ENCODE data around the gene SH3BP4.

SH3BP4 gene

DNA sequence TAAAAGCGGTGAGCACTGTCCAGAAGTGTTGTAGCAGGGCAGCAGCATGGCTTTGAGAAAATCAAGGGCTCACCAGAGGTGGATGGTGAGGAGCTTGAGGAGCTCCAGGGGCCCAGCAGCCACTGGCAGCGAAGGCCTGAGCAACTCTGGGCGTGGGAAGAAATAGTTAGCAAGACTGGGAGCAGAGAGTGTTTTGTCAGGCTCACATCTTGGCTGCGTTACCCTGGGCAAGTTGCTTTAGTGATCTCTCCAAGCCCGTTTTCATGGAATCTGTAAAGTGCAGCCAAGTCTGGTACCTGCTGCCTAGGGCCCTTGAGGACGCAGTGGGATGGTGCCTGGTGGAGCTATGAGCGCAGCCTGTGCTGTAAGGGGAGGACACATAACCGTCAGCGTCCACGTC, 78.3 kb downstream of the SH3BP4 start:
- Histone ChIP-seq H3K9me3 (ENCODE audit: insufficient read depth, low read length) (no peaks in the 10 kb centered on the region), H4K20me1 (ENCODE audit: low read depth, low read length) (no peaks in the 10 kb centered on the region), H3K4me3 (ENCODE audit: insufficient read depth, low read length, poor library complexity, severe bottlenecking) (no peak overlapping the region), H3K4me2 (ENCODE audit: low read depth, low read length, poor library complexity, severe bottlenecking) (no peak overlapping the region), H2AFZ (ENCODE audit: low read depth, low read length, severe bottlenecking) (no peak overlapping the region), H3K36me3 (ENCODE audit: low read length) (no peaks in the 10 kb centered on the region), H3K79me2 (ENCODE audit: insufficient read depth, low read length) (no peaks in the 10 kb centered on the region), H3F3A (ENCODE audit: insufficient read depth) (no peaks in the 10 kb centered on the region), H3K27ac (ENCODE audit: low read depth, low read length) (no peak overlapping the region), H3K9me2 (replicated peaks; ENCODE audit: insufficient read depth, low read length) (no peaks in the 10 kb centered on the region), H3K27me3 (ENCODE audit: low read length) (no peaks in the 10 kb centered on the region), H3K9ac (ENCODE audit: low read length) (no peak overlapping the region)
- TF ChIP-seq CTCF (IDR thresholded peaks at IDR 0.05; ENCODE audit: insufficient read depth, low read length, poor library complexity, severe bottlenecking): no peak
- no peak for TF ChIP-seq EZH2phosphoT487 (conservative IDR thresholded peaks at IDR 0.05; ENCODE audit: low read length)

DNA sequence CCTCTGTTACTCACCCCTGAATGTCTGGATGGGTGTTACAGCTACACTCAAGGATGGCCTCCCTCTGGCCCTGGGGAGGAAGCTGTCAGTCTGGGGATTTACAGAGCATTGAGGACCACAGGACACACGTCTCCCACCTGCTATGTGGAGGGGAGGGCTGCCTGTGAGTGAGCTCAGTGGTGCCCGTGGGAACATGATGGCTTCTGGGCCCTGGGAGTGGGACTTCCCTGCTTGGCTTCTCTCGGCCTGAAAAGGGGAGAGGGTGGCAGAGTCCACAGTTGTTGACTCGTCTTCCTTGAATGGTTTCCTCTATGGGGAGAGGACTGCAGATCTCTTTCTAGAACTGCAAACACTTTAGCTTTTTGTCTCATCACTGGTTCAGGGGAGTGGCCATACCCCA, 79.1 kb downstream of the SH3BP4 start:
- Histone ChIP-seq H3K27ac (ENCODE audit: low read depth, low read length) (no peak overlapping the region), H2AFZ (ENCODE audit: low read depth, low read length, severe bottlenecking) (no peak overlapping the region)

GRCh38 chr2:235031686-235032373, 80.0 kb downstream of the SH3BP4 start:
- Histone ChIP-seq H3K27me3 (ENCODE audit: low read length) (no peaks in the 10 kb centered on the region), H3K79me2 (ENCODE audit: insufficient read depth, low read length) (no peaks in the 10 kb centered on the region), H3K27ac (ENCODE audit: low read depth, low read length) (no peak overlapping the region), H4K20me1 (ENCODE audit: low read depth, low read length) (no peaks in the 10 kb centered on the region), H3K9me3 (ENCODE audit: insufficient read depth, low read length) (no peaks in the 10 kb centered on the region), H3K36me3 (ENCODE audit: low read length) (no peaks in the 10 kb centered on the region), H2AFZ (ENCODE audit: low read depth, low read length, severe bottlenecking) (no peak overlapping the region), H3F3A (ENCODE audit: insufficient read depth) (no peaks in the 10 kb centered on the region), H3K4me3 (ENCODE audit: insufficient read depth, low read length, poor library complexity, severe bottlenecking) (no peak overlapping the region), H3K4me2 (ENCODE audit: low read depth, low read length, poor library complexity, severe bottlenecking) (no peak overlapping the region), H3K9me2 (replicated peaks; ENCODE audit: insufficient read depth, low read length) (no peaks in the 10 kb centered on the region), H3K9ac (ENCODE audit: low read length) (no peak overlapping the region)
- no peak for TF ChIP-seq CTCF (IDR thresholded peaks at IDR 0.05; ENCODE audit: insufficient read depth, low read length, poor library complexity, severe bottlenecking)
- TF ChIP-seq EZH2phosphoT487 (conservative IDR thresholded peaks at IDR 0.05; ENCODE audit: low read length): no peak

More for the DNA sequence above, 79.1 kb downstream of the SH3BP4 start:
- Histone ChIP-seq H3F3A (ENCODE audit: insufficient read depth) (no peaks in the 10 kb centered on the region), H3K36me3 (ENCODE audit: low read length) (no peaks in the 10 kb centered on the region), H3K27me3 (ENCODE audit: low read length) (no peaks in the 10 kb centered on the region), H3K4me3 (ENCODE audit: insufficient read depth, low read length, poor library complexity, severe bottlenecking) (no peak overlapping the region), H4K20me1 (ENCODE audit: low read depth, low read length) (no peaks in the 10 kb centered on the region), H3K9ac (ENCODE audit: low read length) (no peak overlapping the region), H3K79me2 (ENCODE audit: insufficient read depth, low read length) (no peaks in the 10 kb centered on the region), H3K9me3 (ENCODE audit: insufficient read depth, low read length) (no peaks in the 10 kb centered on the region), H3K4me2 (ENCODE audit: low read depth, low read length, poor library complexity, severe bottlenecking) (no peak overlapping the region), H3K9me2 (replicated peaks; ENCODE audit: insufficient read depth, low read length) (no peaks in the 10 kb centered on the region)
- TF ChIP-seq CTCF (IDR thresholded peaks at IDR 0.05; ENCODE audit: insufficient read depth, low read length, poor library complexity, severe bottlenecking) (no peak), EZH2phosphoT487 (conservative IDR thresholded peaks at IDR 0.05; ENCODE audit: low read length) (no peak)

Measured in SU-DHL-6 (cell line).